HG03066 (cell line): ENCODE measurements around the gene ARGLU1.

Experiments
- ATAC-seq: cut with Tn5 transposase; IDR thresholded peaks from one replicate; pipeline ENCODE4 v1.9.1; 2021; ENCODE audit warnings: low read depth; ENCODE audit not compliant: unreplicated experiment

The ARGLU1 gene

GRCh38 chr13:106550570-106551135 is 17.3 kb downstream of the ARGLU1 start:
- no peak for ATAC-seq

- no peak for ATAC-seq
These were observed 19.8 kb downstream of the ARGLU1 start for GRCh38 chr13:106548064-106548696.

DNA sequence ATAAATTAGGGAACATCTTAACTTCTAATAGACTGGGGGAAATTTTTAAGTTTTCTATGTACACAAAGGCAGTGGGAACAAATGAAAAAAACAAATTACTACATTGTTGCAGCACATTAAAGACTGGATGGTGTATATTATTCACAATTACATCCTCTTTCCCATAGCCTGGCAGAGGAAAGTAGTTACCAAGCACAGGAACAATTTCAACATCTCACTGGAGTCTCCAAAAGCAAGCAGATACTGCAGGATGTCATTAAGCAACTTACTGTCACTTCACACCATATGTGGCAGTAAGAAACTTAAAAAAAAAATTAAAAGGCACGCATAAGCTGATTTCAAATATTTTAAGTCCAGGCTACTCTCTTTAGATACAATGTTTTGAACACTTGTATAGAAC is 26.1 kb downstream of the ARGLU1 start:
- ATAC-seq = no peak

DNA sequence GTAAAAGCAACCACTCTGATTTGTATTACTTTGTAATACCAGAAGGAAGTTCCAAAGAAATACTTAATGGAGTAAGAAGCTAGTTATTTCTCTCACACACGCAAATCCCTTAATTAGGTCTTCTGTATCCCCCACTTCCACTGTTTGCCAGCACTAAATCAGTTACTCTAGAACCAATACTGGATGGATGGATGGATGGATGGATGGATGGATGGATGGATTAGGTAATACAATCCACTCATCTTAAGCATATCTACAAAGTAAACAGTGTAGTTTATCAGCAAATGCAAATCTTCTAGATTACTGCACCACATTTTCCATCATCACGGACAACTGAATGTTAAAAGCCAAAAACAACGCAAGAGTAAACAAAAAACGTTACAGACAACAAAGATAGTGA is 27.3 kb downstream of the ARGLU1 start:
- ATAC-seq = no peak

DNA sequence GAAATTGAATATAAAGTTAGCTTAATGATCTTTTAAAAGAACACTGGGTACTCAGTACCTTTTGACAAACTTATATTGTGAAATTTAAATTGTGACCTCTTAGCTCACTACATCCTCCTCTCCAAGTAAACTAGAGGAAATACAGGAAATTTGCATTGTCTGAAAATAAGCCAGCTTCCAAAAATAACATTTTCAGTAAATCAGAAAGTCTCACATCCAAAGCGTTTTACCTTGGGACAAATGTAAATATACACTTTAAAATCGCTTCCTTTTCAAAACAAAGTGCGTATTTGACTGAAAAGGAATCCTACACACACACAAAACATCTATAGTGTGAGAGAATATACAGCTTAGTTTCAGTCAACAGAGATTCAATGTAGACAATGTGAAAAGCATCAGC is 30.4 kb downstream of the ARGLU1 start:
- no peak for ATAC-seq

DNA sequence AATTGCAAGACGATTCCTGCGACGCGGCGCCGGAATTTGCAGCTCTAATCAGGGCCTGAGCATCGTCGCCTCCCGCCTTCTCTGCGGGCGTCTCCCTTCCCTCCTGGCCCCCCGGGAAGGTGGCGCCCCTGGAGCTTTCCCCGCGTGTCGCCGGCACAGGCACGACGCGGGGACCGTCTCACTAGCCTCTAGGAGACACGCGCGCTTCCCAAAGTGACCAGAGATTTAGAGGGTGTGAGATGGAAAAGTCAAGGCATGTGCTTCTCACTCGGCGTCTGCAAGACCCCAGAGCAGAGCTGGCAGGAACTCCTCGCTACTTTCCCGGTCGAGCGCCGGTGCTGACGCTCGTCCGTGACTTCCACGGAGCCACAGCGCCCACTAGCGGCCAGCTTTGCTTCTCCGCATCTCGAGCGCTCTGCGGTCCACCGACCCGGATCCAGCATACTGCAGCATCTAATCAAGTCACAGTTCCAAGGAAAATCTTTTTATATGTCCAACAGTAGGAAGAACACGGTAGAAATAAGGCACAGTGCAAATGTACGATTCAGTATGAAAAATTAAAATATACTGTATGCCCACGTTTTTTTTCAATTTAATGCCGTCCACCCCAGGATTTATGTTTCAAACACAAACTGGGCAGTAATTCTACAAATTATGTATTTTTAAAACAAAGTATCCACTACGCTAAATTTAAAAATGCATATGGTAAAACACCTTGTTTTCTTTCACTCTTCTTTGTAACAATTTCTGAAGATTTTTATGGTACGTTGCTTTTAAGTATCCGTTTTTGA is 31.5 kb downstream of the ARGLU1 start:
- peak; percentile 45 for ATAC-seq

GRCh38 chr13:106535552-106536243 is 32.2 kb downstream of the ARGLU1 start, which contains the start of gene EFNB2:
Gene EFNB2, minus strand, starts transcription at chr13:106535662. Its CDS starts 698 bp downstream, at chr13:106534964.
- peak; percentile 88 for ATAC-seq

- ATAC-seq = peak; percentile 22
These were observed 33.0 kb downstream of the ARGLU1 start for GRCh38 chr13:106534639-106535551.

- no peak for ATAC-seq
These were observed 33.8 kb downstream of the ARGLU1 start for GRCh38 chr13:106533943-106534638.

- no peak for ATAC-seq
These were observed 34.6 kb downstream of the ARGLU1 start for GRCh38 chr13:106533101-106533942.

GRCh38 chr13:106532111-106532929 is 35.6 kb downstream of the ARGLU1 start:
- ATAC-seq = no peak

GRCh38 chr13:106530980-106531481 is 36.9 kb downstream of the ARGLU1 start:
- ATAC-seq = no peak

GRCh38 chr13:106530171-106530851 is 37.6 kb downstream of the ARGLU1 start:
- ATAC-seq = no peak

- ATAC-seq = no peak
These were observed 38.3 kb downstream of the ARGLU1 start for GRCh38 chr13:106529415-106530170.

- no peak for ATAC-seq
These were observed 39.1 kb downstream of the ARGLU1 start for GRCh38 chr13:106528718-106529414.

DNA sequence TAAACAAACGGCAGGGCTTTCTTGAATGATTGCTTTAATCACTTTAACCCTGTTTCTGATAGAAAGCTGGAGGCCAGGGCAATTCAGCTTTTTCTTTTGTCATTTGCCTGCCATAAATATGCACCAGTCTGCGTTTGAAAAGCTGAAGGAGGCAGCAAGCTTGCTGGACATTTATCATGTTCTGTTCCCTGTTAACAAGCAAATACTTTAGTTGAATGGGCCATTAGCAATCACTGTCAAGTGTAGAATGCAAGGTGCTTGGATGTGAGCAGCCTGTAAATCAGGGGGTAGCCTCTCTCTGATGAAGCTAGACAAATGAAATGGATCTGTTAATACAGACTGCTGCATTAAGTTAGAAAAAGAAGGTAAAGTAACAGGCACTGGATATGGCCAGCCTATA is 40.1 kb downstream of the ARGLU1 start:
- no peak for ATAC-seq
